K562 treated with DMSO at 1 percent for 12 hours (cell line): ENCODE data around the gene MUC22. TPM values are rescaled to one million over a fixed set of nuclear protein-coding genes. Genes with fewer than 3 reads are reported as not detected.

Experiments used
- total RNA-seq: library from RNA; unstranded; fragments of 300-600 nt; gene quantifications from 2 replicates; pipeline ENCODE4 v1.2.3, GENCODE V29; 2022; ENCODE audit not compliant: insufficient read depth

Gene MUC22
- total RNA-seq = not detected in 2 replicates

DNA sequence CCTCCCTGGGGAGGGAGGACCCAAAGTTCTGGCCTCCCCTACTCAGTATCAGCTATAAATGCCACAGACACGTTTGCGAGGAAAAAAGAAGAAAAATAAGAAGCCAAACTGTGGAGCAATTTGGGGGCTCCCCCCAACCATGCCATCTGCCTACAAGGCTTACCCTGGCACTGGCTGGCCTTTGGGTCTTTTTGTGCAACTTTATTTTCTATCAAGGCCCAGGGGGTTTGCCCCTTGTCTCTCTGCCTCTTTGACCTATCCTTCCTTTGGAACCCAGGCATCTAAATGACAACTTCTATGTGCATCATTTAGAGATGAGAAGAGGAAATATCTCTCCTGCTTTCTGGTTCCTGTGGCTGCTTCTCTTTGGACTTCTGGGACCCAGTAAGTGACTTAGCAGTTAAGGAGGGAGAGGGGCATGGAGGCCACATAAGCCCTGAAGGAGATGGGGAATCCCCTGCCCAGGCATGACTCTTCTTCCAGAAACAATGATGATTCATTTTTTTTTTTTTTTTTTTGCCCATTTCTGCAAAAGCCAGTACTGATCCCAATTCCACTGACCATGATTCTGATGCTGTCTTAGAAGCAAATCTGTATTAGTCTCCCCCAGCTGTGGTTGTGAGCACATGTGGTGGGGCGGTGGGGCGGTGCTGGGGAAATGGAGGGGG, at the start of gene MUC22:
Gene MUC22 (plus strand): TSS at position 82 of the 668 bp plus-strand sequence. CDS start 233 bp downstream, at position 315.

GRCh38 chr6:30983439-30983838, 26.8 kb upstream of the MUC22 start, which contains the start of gene MUC21:
MUC21 (plus strand) TSS chr6:30983718; CDS start chr6:30983959, 241 bp downstream.

Other genes starting within 250 kb of the MUC22 start
- 35.9 and 63.9 TPM in 2 replicates for gene DDR1, start 126.0 kb upstream of the MUC22 start, total RNA-seq
- gene GTF2H4, start 102.3 kb upstream of the MUC22 start, total RNA-seq = 39.6 and 47.7 TPM in 2 replicates
- 27.0 and 53.9 TPM in 2 replicates for gene VARS2, start 96.2 kb upstream of the MUC22 start, total RNA-seq
- not detected in 2 replicates for gene SFTA2, start 78.3 kb upstream of the MUC22 start, total RNA-seq
- not detected in 2 replicates for gene MUCL3, start 69.5 kb upstream of the MUC22 start, total RNA-seq
- not detected in 2 replicates for gene MUC21, start 26.8 kb upstream of the MUC22 start, total RNA-seq
- gene C6orf15, start 102.1 kb downstream of the MUC22 start, total RNA-seq = not detected in 2 replicates
- not detected in 2 replicates for gene PSORS1C1, start 104.3 kb downstream of the MUC22 start, total RNA-seq
- gene CDSN, start 110.0 kb downstream of the MUC22 start, total RNA-seq = not detected in 2 replicates
- gene PSORS1C2, start 128.6 kb downstream of the MUC22 start, total RNA-seq = not detected in 2 replicates
- 25.7 and 35.1 TPM in 2 replicates for gene CCHCR1, start 147.3 kb downstream of the MUC22 start, total RNA-seq
- 46.9 and 91.4 TPM in 2 replicates for gene TCF19, start 148.1 kb downstream of the MUC22 start, total RNA-seq
- 0.56 TPM in 1 of 2 replicates, not detected in the other for gene POU5F1, start 160.2 kb downstream of the MUC22 start, total RNA-seq